Activated naive CD8-positive, alpha-beta T cell treated with anti-CD3 and anti-CD28 coated beads, Interleukin-2, amount 50 U/mL, for 16 hours (primary cell): ENCODE measurements around the gene GPC6.

Source experiments
- DNase-seq: peaks from one replicate; pipeline ENCODE4 v3.0.0-alpha.2; 2020; ENCODE audit warnings: low read depth, low spot score

The GPC6 gene

GRCh38 chr13:93824286-93824685 lies 597.7 kb downstream of the GPC6 start:
- no peak for DNase-seq

GRCh38 chr13:93834051-93834450 lies 607.4 kb downstream of the GPC6 start:
- DNase-seq: no peak

GRCh38 chr13:93843082-93843481 lies 616.5 kb downstream of the GPC6 start:
- no peak for DNase-seq

- DNase-seq: no peak
These were observed 620.6 kb downstream of the GPC6 start for GRCh38 chr13:93847162-93847561.

- DNase-seq: no peak
These were observed 621.6 kb downstream of the GPC6 start for GRCh38 chr13:93848247-93848646.

- DNase-seq: no peak
These were observed 624.6 kb downstream of the GPC6 start for GRCh38 chr13:93851236-93851635.

GRCh38 chr13:93853912-93854311 lies 627.3 kb downstream of the GPC6 start:
- DNase-seq: no peak

GRCh38 chr13:93857126-93857525 lies 630.5 kb downstream of the GPC6 start:
- DNase-seq: no peak

- DNase-seq: no peak
These were observed 633.1 kb downstream of the GPC6 start for GRCh38 chr13:93859716-93860115.

- no peak for DNase-seq
These were observed 635.2 kb downstream of the GPC6 start for GRCh38 chr13:93861818-93862217.

- DNase-seq: no peak
These were observed 635.7 kb downstream of the GPC6 start for GRCh38 chr13:93862259-93862658.

GRCh38 chr13:93865235-93865634 lies 638.6 kb downstream of the GPC6 start:
- no peak for DNase-seq

- no peak for DNase-seq
These were observed 640.9 kb downstream of the GPC6 start for GRCh38 chr13:93867481-93867880.

- no peak for DNase-seq
These were observed 645.8 kb downstream of the GPC6 start for GRCh38 chr13:93872376-93872775.

- DNase-seq: no peak
These were observed 646.3 kb downstream of the GPC6 start for GRCh38 chr13:93872786-93873347.

- DNase-seq: no peak
These were observed 648.9 kb downstream of the GPC6 start for GRCh38 chr13:93875547-93875946.

GRCh38 chr13:93876236-93876635 lies 649.6 kb downstream of the GPC6 start:
- no peak for DNase-seq

GRCh38 chr13:93878675-93879074 lies 652.1 kb downstream of the GPC6 start:
- DNase-seq: no peak

GRCh38 chr13:93881411-93881810 lies 654.8 kb downstream of the GPC6 start:
- DNase-seq: no peak

- DNase-seq: no peak
These were observed 655.6 kb downstream of the GPC6 start for GRCh38 chr13:93882086-93882651.

- no peak for DNase-seq
These were observed 662.9 kb downstream of the GPC6 start for GRCh38 chr13:93889430-93889951.

GRCh38 chr13:93899981-93900380 lies 673.4 kb downstream of the GPC6 start:
- no peak for DNase-seq

- no peak for DNase-seq
These were observed 674.1 kb downstream of the GPC6 start for GRCh38 chr13:93900731-93901130.

GRCh38 chr13:93903909-93904308 lies 677.3 kb downstream of the GPC6 start:
- no peak for DNase-seq
